ENCODE results near the gene FAM200A.

GRCh38 chr7:99599836-99600235, 47.9 kb upstream of the FAM200A start:
- TF ChIP-seq CTCF (IDR thresholded peaks at IDR 0.05) (no peak), POLR2A (IDR thresholded peaks at IDR 0.05) (no peak)

All from uterus (tissue), 2 donors.